Uterus (tissue), 2 donors: Measurements from ENCODE around the gene MRPL16.

Source experiments
- POLR2A ChIP-seq, 2 donors: fragments of 450-650 bp; IDR thresholded peaks; one replicate each; pipeline ENCODE4 v1.6.1; 2016; ENCODE audit warnings: antibody characterized with exemption in 2 of 2, mild to moderate bottlenecking in 1 of 2, moderate library complexity in 1 of 2
- TF ChIP-seq, protein P1 (sequence below), 4 experiments: fragments of 200-600 bp in 2 of 4; fragments of 450-650 bp in 2 of 4; sonication (generic) in 2 of 4; IDR thresholded peaks; one replicate each; pipeline ENCODE4 v1.5.1; 2016 to 2019; ENCODE audit warnings: antibody characterized with exemption in 4 of 4, mild to moderate bottlenecking in 2 of 4, moderate library complexity in 1 of 4

GRCh38 chr11:59810911-59811259, 307 bp upstream of the MRPL16 start:
- no peak for TF ChIP-seq POLR2A (IDR thresholded peaks at IDR 0.05)
- TF ChIP-seq, protein P1, sequence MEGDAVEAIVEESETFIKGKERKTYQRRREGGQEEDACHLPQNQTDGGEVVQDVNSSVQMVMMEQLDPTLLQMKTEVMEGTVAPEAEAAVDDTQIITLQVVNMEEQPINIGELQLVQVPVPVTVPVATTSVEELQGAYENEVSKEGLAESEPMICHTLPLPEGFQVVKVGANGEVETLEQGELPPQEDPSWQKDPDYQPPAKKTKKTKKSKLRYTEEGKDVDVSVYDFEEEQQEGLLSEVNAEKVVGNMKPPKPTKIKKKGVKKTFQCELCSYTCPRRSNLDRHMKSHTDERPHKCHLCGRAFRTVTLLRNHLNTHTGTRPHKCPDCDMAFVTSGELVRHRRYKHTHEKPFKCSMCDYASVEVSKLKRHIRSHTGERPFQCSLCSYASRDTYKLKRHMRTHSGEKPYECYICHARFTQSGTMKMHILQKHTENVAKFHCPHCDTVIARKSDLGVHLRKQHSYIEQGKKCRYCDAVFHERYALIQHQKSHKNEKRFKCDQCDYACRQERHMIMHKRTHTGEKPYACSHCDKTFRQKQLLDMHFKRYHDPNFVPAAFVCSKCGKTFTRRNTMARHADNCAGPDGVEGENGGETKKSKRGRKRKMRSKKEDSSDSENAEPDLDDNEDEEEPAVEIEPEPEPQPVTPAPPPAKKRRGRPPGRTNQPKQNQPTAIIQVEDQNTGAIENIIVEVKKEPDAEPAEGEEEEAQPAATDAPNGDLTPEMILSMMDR (IDR thresholded peaks at IDR 0.05): no peak
